GM21515 (cell line): ENCODE data around the gene SLX4IP.

Experiments used
- ATAC-seq: cut with Tn5 transposase; IDR thresholded peaks from one replicate; pipeline ENCODE4 v1.9.1; 2021; ENCODE audit not compliant: unreplicated experiment

SLX4IP gene

GRCh38 chr20:10625641-10626040, 190.5 kb downstream of the SLX4IP start:
- no peak for ATAC-seq

- ATAC-seq: no peak
Measured at GRCh38 chr20:10626896-10627295, 191.8 kb downstream of the SLX4IP start.

GRCh38 chr20:10629946-10630650, 195.0 kb downstream of the SLX4IP start:
- ATAC-seq: no peak

- ATAC-seq: no peak
Measured at GRCh38 chr20:10631126-10631525, 196.0 kb downstream of the SLX4IP start.

GRCh38 chr20:10632721-10633509, 197.8 kb downstream of the SLX4IP start:
- ATAC-seq: no peak

- ATAC-seq: no peak
Measured at GRCh38 chr20:10633718-10634117, 198.6 kb downstream of the SLX4IP start.

GRCh38 chr20:10634211-10634610, 199.1 kb downstream of the SLX4IP start:
- no peak for ATAC-seq

- ATAC-seq: no peak
Measured at GRCh38 chr20:10634683-10635411, 199.7 kb downstream of the SLX4IP start.

- no peak for ATAC-seq
Measured at GRCh38 chr20:10635476-10636208, 200.5 kb downstream of the SLX4IP start.

GRCh38 chr20:10636326-10636818, 201.3 kb downstream of the SLX4IP start:
- ATAC-seq: no peak

- no peak for ATAC-seq
Measured at GRCh38 chr20:10637031-10637559, 202.0 kb downstream of the SLX4IP start.

- no peak for ATAC-seq
Measured at GRCh38 chr20:10637563-10637962, 202.5 kb downstream of the SLX4IP start.

GRCh38 chr20:10639077-10639736, 204.1 kb downstream of the SLX4IP start:
- no peak for ATAC-seq

- no peak for ATAC-seq
Measured at GRCh38 chr20:10639737-10640556, 204.8 kb downstream of the SLX4IP start.

- ATAC-seq: no peak
Measured at GRCh38 chr20:10640897-10641296, 205.8 kb downstream of the SLX4IP start.

GRCh38 chr20:10641467-10641866, 206.4 kb downstream of the SLX4IP start:
- ATAC-seq: no peak

GRCh38 chr20:10641893-10642292, 206.8 kb downstream of the SLX4IP start:
- no peak for ATAC-seq

GRCh38 chr20:10642856-10643559, 207.9 kb downstream of the SLX4IP start:
- no peak for ATAC-seq

GRCh38 chr20:10643560-10643873, 208.4 kb downstream of the SLX4IP start:
- no peak for ATAC-seq
